Dendritic cell treated with granulocyte-macrophage colony-stimulating factor and Interleukin-4, amounts not matched to agents 40 ng/mL and 50 ng/mL, for 4 days (primary cell): ENCODE measurements around the gene IPO5.

Experiments
- H3K27ac Mint-ChIP-seq: one replicate; pipeline ENCODE4 v1.8.0; 2022; ENCODE audit warnings: mild to moderate bottlenecking, mixed read lengths
- H3K27me3 Mint-ChIP-seq: one replicate; pipeline ENCODE4 v1.8.0; 2022; ENCODE audit warnings: mild to moderate bottlenecking, mixed read lengths
- H3K36me3 Mint-ChIP-seq: one replicate; pipeline ENCODE4 v1.8.0; 2022; ENCODE audit warnings: low read depth, mixed read lengths
- H3K4me1 Mint-ChIP-seq: one replicate; pipeline ENCODE4 v1.8.0; 2022; ENCODE audit warnings: low read depth, mixed read lengths
- H3K4me3 Mint-ChIP-seq: one replicate; pipeline ENCODE4 v1.8.0; 2022; ENCODE audit warnings: mild to moderate bottlenecking, moderate library complexity, mixed read lengths
- H3K9me3 Mint-ChIP-seq: one replicate; pipeline ENCODE4 v1.8.0; 2022; ENCODE audit warnings: mixed read lengths
- intact Hi-C: fragments of 100-400 bp; cut with micrococcal nuclease; formaldehyde crosslinking; loops from one replicate; pipeline ENCODE4 v1.15.0; 2022

The IPO5 gene

GRCh38 chr13:97953376-97953970, at the start of gene IPO5:
TSS of gene IPO5 (plus strand) at chr13:97953675. CDS start at chr13:97976697, 23,022 bp downstream.
- no peaks in the 10 kb centered on the region for H3K36me3 Mint-ChIP-seq
- no peak within 1 kb of the TSS for H3K27ac Mint-ChIP-seq
- H3K9me3 Mint-ChIP-seq: peaks cover 11% of the 10 kb centered on the region
- no peaks in the 10 kb centered on the region for H3K4me1 Mint-ChIP-seq
- no peak within 1 kb of the TSS for H3K4me3 Mint-ChIP-seq
- intact Hi-C loops: no loop called here
- H3K27me3 Mint-ChIP-seq: peaks cover 1% of the 10 kb centered on the region

- Mint-ChIP-seq H3K36me3 (no peaks in the 10 kb centered on the region), H3K4me3 (no peak overlapping the region), H3K27me3 (no peaks in the 10 kb centered on the region), H3K4me1 (no peaks in the 10 kb centered on the region), H3K27ac (no peak overlapping the region), H3K9me3 (peaks cover 7% of the 10 kb centered on the region)
- intact Hi-C loops: no loop called here
Measured at GRCh38 chr13:97904059-97904458, 49.4 kb upstream of the IPO5 start.

- no peak overlapping the region for H3K27ac Mint-ChIP-seq
- H3K27me3 Mint-ChIP-seq: no peaks in the 10 kb centered on the region
- intact Hi-C loops: no loop called here
- peaks cover 7% of the 10 kb centered on the region for H3K9me3 Mint-ChIP-seq
- no peaks in the 10 kb centered on the region for H3K4me1 Mint-ChIP-seq
- no peak overlapping the region for H3K4me3 Mint-ChIP-seq
- no peaks in the 10 kb centered on the region for H3K36me3 Mint-ChIP-seq
Measured at GRCh38 chr13:97905517-97905916, 48.0 kb upstream of the IPO5 start.

- no peaks in the 10 kb centered on the region for H3K27me3 Mint-ChIP-seq
Measured at GRCh38 chr13:97911311-97912138, 42.0 kb upstream of the IPO5 start.

GRCh38 chr13:97912139-97912535, 41.3 kb upstream of the IPO5 start:
- Mint-ChIP-seq H3K27ac (no peak overlapping the region), H3K36me3 (no peaks in the 10 kb centered on the region), H3K9me3 (peaks cover 34% of the 10 kb centered on the region), H3K4me3 (no peak overlapping the region), H3K4me1 (no peaks in the 10 kb centered on the region), H3K27me3 (no peaks in the 10 kb centered on the region)
- intact Hi-C loops: no loop called here

More at GRCh38 chr13:97911311-97912138, 42.0 kb upstream of the IPO5 start:
- Mint-ChIP-seq H3K27ac (no peak overlapping the region), H3K4me3 (no peak overlapping the region), H3K36me3 (no peaks in the 10 kb centered on the region), H3K4me1 (no peaks in the 10 kb centered on the region), H3K9me3 (peaks cover 33% of the 10 kb centered on the region)
- intact Hi-C loops: no loop called here

GRCh38 chr13:97913206-97913605, 40.3 kb upstream of the IPO5 start:
- Mint-ChIP-seq H3K27me3 (no peaks in the 10 kb centered on the region), H3K36me3 (no peaks in the 10 kb centered on the region), H3K4me3 (no peak overlapping the region), H3K27ac (no peak overlapping the region), H3K9me3 (peaks cover 28% of the 10 kb centered on the region), H3K4me1 (no peaks in the 10 kb centered on the region)
- intact Hi-C loops: no loop called here

GRCh38 chr13:97914540-97914939, 38.9 kb upstream of the IPO5 start:
- Mint-ChIP-seq H3K27ac (no peak overlapping the region), H3K4me3 (no peak overlapping the region), H3K27me3 (no peaks in the 10 kb centered on the region), H3K9me3 (peaks cover 36% of the 10 kb centered on the region), H3K36me3 (no peaks in the 10 kb centered on the region), H3K4me1 (no peaks in the 10 kb centered on the region)
- intact Hi-C loops: no loop called here

GRCh38 chr13:97921176-97921816, 32.2 kb upstream of the IPO5 start:
- intact Hi-C loops: no loop called here
- H3K36me3 Mint-ChIP-seq: no peaks in the 10 kb centered on the region
- H3K9me3 Mint-ChIP-seq: peaks cover 24% of the 10 kb centered on the region
- H3K27me3 Mint-ChIP-seq: no peaks in the 10 kb centered on the region
- H3K4me1 Mint-ChIP-seq: no peaks in the 10 kb centered on the region
- H3K4me3 Mint-ChIP-seq: no peak overlapping the region
- no peak overlapping the region for H3K27ac Mint-ChIP-seq

- Mint-ChIP-seq H3K4me1 (no peaks in the 10 kb centered on the region), H3K27ac (no peak overlapping the region), H3K27me3 (no peaks in the 10 kb centered on the region), H3K9me3 (no peaks in the 10 kb centered on the region), H3K4me3 (no peak overlapping the region), H3K36me3 (no peaks in the 10 kb centered on the region)
- intact Hi-C loops: no loop called here
Measured at GRCh38 chr13:97928301-97928700, 25.2 kb upstream of the IPO5 start.

- Mint-ChIP-seq H3K27me3 (no peaks in the 10 kb centered on the region), H3K9me3 (no peaks in the 10 kb centered on the region), H3K27ac (no peak overlapping the region), H3K4me3 (no peak overlapping the region), H3K36me3 (no peaks in the 10 kb centered on the region), H3K4me1 (no peaks in the 10 kb centered on the region)
- intact Hi-C loops: no loop called here
Measured at GRCh38 chr13:97932036-97932435, 21.4 kb upstream of the IPO5 start.

- no peaks in the 10 kb centered on the region for H3K27me3 Mint-ChIP-seq
- no peak overlapping the region for H3K4me3 Mint-ChIP-seq
- no peaks in the 10 kb centered on the region for H3K9me3 Mint-ChIP-seq
- intact Hi-C loops: no loop called here
- no peaks in the 10 kb centered on the region for H3K4me1 Mint-ChIP-seq
- H3K36me3 Mint-ChIP-seq: no peaks in the 10 kb centered on the region
- H3K27ac Mint-ChIP-seq: no peak overlapping the region
Measured at GRCh38 chr13:97932647-97933046, 20.8 kb upstream of the IPO5 start.

GRCh38 chr13:97933776-97934175, 19.7 kb upstream of the IPO5 start:
- no peaks in the 10 kb centered on the region for H3K9me3 Mint-ChIP-seq
- no peaks in the 10 kb centered on the region for H3K4me1 Mint-ChIP-seq
- no peaks in the 10 kb centered on the region for H3K27me3 Mint-ChIP-seq
- no peaks in the 10 kb centered on the region for H3K36me3 Mint-ChIP-seq
- no peak overlapping the region for H3K27ac Mint-ChIP-seq
- intact Hi-C loops: no loop called here
- H3K4me3 Mint-ChIP-seq: no peak overlapping the region

- H3K27ac Mint-ChIP-seq: no peak overlapping the region
- no peaks in the 10 kb centered on the region for H3K9me3 Mint-ChIP-seq
- no peaks in the 10 kb centered on the region for H3K4me1 Mint-ChIP-seq
- no peaks in the 10 kb centered on the region for H3K27me3 Mint-ChIP-seq
- intact Hi-C loops: no loop called here
- H3K4me3 Mint-ChIP-seq: no peak overlapping the region
- H3K36me3 Mint-ChIP-seq: no peaks in the 10 kb centered on the region
Measured at GRCh38 chr13:97934590-97934989, 18.9 kb upstream of the IPO5 start.

- H3K4me3 Mint-ChIP-seq: no peak overlapping the region
- H3K4me1 Mint-ChIP-seq: no peaks in the 10 kb centered on the region
- H3K27me3 Mint-ChIP-seq: no peaks in the 10 kb centered on the region
- no peak overlapping the region for H3K27ac Mint-ChIP-seq
- H3K36me3 Mint-ChIP-seq: no peaks in the 10 kb centered on the region
- no peaks in the 10 kb centered on the region for H3K9me3 Mint-ChIP-seq
- intact Hi-C loops: no loop called here
Measured at GRCh38 chr13:97935071-97935470, 18.4 kb upstream of the IPO5 start.
